NCI-H1417 treated with DMSO at 0.1 percent for 48 hours (cell line): ENCODE data around the gene COG4.
A peak's percentile ranks its signal among the peaks of the same experiment; 100 is the strongest.
"Not testable (repeated sequence)": the region's sequence is repeated elsewhere in the genome, so short reads cannot be mapped to it uniquely, and the experiment has no call there.

ENCODE experiments used
- DNase-seq: peaks from one replicate; lab custom pipeline; 2025; lab: John Stamatoyannopoulos, UW

COG4 gene

GRCh38 chr16:70527315-70527996, 4.1 kb upstream of the COG4 start:
- no peak for DNase-seq

GRCh38 chr16:70526403-70526802, 3.0 kb upstream of the COG4 start:
- DNase-seq: no peak

- DNase-seq: not testable (repeated sequence)
Measured at GRCh38 chr16:70524399-70524825, 1.1 kb upstream of the COG4 start.

GRCh38 chr16:70523743-70524398, 517 bp upstream of the COG4 start, which contains the start of gene SF3B3:
TSS of gene SF3B3 (plus strand) at chr16:70523816. CDS start at chr16:70526657, 2,841 bp downstream.
- peak; percentile 38 for DNase-seq

- DNase-seq: no peak
Measured at GRCh38 chr16:70522216-70523075, 908 bp downstream of the COG4 start.

GRCh38 chr16:70520612-70521297, 2.6 kb downstream of the COG4 start:
- DNase-seq: no peak

GRCh38 chr16:70512456-70512855, 10.9 kb downstream of the COG4 start:
- no peak for DNase-seq

GRCh38 chr16:70511833-70512232, 11.5 kb downstream of the COG4 start:
- no peak for DNase-seq

GRCh38 chr16:70510216-70510615, 13.1 kb downstream of the COG4 start:
- DNase-seq: no peak

- no peak for DNase-seq
Measured at GRCh38 chr16:70508752-70509151, 14.6 kb downstream of the COG4 start.

GRCh38 chr16:70496513-70496912, 26.8 kb downstream of the COG4 start:
- no peak for DNase-seq

GRCh38 chr16:70495425-70496182, 27.8 kb downstream of the COG4 start:
- DNase-seq: no peak

- DNase-seq: no peak
Measured at GRCh38 chr16:70494777-70495176, 28.6 kb downstream of the COG4 start.

- DNase-seq: no peak
Measured at GRCh38 chr16:70494202-70494770, 29.1 kb downstream of the COG4 start.

GRCh38 chr16:70493802-70494201, 29.6 kb downstream of the COG4 start:
- no peak for DNase-seq

- no peak for DNase-seq
Measured at GRCh38 chr16:70490261-70490660, 33.1 kb downstream of the COG4 start.

GRCh38 chr16:70484867-70485266, 38.5 kb downstream of the COG4 start:
- no peak for DNase-seq

GRCh38 chr16:70483426-70483825, 39.9 kb downstream of the COG4 start:
- DNase-seq: no peak

GRCh38 chr16:70482624-70483023, 40.7 kb downstream of the COG4 start:
- DNase-seq: no peak

- no peak for DNase-seq
Measured at GRCh38 chr16:70481929-70482536, 41.3 kb downstream of the COG4 start.
